WTC11 (cell line): Measurements from ENCODE around the gene UBC.

ENCODE experiments used
- CREB1 ChIP-seq: sonication (generic); formaldehyde crosslinking; IDR thresholded peaks from 2 replicates; pipeline ENCODE4 v1.8.0; 2023; ENCODE audit warnings: mild to moderate bottlenecking, missing genetic modification reagents
- RELA ChIP-seq: sonication (generic); formaldehyde crosslinking; IDR thresholded peaks from 2 replicates; pipeline ENCODE4 v1.8.1; 2022; ENCODE audit warnings: missing genetic modification reagents, mild to moderate bottlenecking, borderline replicate concordance
- SP1 ChIP-seq: sonication (generic); formaldehyde crosslinking; conservative IDR thresholded peaks from 2 replicates; pipeline ENCODE4 v1.8.1; 2022; ENCODE audit warnings: missing genetic modification reagents
- TF ChIP-seq, protein P1 (sequence below): fragments of 200-600 bp; IDR thresholded peaks from 2 replicates; pipeline ENCODE4 v1.8.0; 2022; ENCODE audit warnings: antibody characterized with exemption
- TF ChIP-seq, protein P2 (sequence below): sonication (generic); formaldehyde crosslinking; IDR thresholded peaks from 2 replicates; pipeline ENCODE4 v1.8.1; 2023; ENCODE audit warnings: mild to moderate bottlenecking, missing genetic modification reagents, moderate library complexity
- TF ChIP-seq, protein P3 (sequence below): sonication (generic); formaldehyde crosslinking; conservative IDR thresholded peaks from 2 replicates; pipeline ENCODE4 v1.8.1; 2022; ENCODE audit warnings: mild to moderate bottlenecking, missing genetic modification reagents

DNA sequence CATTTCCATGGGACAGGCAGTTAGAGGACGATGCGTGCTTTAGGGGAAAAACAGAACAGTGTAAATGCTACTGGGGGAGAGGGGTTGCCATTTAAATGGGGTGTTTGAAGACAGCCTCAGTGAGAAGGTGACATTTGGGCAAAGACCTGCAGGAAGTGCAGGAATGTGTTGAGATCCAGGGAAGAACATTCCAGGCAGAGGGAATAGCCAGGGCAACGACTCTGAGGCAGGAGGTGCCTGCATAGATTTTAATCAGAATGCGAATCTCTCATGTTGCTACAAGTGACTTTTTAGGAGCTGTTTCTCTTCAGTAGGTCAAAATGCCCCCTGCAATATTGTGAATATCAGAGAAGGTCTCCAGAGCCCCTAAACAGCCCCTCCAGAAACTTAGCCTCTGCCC is 43.2 kb downstream of the UBC start:
- TF ChIP-seq, protein P1, sequence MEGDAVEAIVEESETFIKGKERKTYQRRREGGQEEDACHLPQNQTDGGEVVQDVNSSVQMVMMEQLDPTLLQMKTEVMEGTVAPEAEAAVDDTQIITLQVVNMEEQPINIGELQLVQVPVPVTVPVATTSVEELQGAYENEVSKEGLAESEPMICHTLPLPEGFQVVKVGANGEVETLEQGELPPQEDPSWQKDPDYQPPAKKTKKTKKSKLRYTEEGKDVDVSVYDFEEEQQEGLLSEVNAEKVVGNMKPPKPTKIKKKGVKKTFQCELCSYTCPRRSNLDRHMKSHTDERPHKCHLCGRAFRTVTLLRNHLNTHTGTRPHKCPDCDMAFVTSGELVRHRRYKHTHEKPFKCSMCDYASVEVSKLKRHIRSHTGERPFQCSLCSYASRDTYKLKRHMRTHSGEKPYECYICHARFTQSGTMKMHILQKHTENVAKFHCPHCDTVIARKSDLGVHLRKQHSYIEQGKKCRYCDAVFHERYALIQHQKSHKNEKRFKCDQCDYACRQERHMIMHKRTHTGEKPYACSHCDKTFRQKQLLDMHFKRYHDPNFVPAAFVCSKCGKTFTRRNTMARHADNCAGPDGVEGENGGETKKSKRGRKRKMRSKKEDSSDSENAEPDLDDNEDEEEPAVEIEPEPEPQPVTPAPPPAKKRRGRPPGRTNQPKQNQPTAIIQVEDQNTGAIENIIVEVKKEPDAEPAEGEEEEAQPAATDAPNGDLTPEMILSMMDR: no peak
- TF ChIP-seq RELA (CRISPR knock-in tag) (no peak), CREB1 (CRISPR knock-in tag) (no peak), SP1 (CRISPR knock-in tag) (no peak)
- TF ChIP-seq, protein P2, sequence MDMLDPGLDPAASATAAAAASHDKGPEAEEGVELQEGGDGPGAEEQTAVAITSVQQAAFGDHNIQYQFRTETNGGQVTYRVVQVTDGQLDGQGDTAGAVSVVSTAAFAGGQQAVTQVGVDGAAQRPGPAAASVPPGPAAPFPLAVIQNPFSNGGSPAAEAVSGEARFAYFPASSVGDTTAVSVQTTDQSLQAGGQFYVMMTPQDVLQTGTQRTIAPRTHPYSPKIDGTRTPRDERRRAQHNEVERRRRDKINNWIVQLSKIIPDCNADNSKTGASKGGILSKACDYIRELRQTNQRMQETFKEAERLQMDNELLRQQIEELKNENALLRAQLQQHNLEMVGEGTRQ: no peak
- TF ChIP-seq, protein P3, sequence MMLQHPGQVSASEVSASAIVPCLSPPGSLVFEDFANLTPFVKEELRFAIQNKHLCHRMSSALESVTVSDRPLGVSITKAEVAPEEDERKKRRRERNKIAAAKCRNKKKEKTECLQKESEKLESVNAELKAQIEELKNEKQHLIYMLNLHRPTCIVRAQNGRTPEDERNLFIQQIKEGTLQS (CRISPR knock-in tag): no peak
